DMS53 treated with DMSO at 0.1 percent for 48 hours (cell line): ENCODE data around the gene GTF2E1.
"Not testable (repeated sequence)": the region's sequence is repeated elsewhere in the genome, so short reads cannot be mapped to it uniquely, and the experiment has no call there.

ENCODE experiments used
- DNase-seq: peaks from one replicate; lab custom pipeline; 2025; ENCODE audit not compliant: unreplicated experiment; lab: John Stamatoyannopoulos, UW

Gene GTF2E1

GRCh38 chr3:120753810-120754209, 11.3 kb downstream of the GTF2E1 start:
- DNase-seq: no peak

GRCh38 chr3:120756061-120756460, 13.5 kb downstream of the GTF2E1 start:
- no peak for DNase-seq

GRCh38 chr3:120758551-120758950, 16.0 kb downstream of the GTF2E1 start:
- not testable (repeated sequence) for DNase-seq

GRCh38 chr3:120762615-120763014, 20.1 kb downstream of the GTF2E1 start:
- no peak for DNase-seq

GRCh38 chr3:120763601-120764000, 21.1 kb downstream of the GTF2E1 start:
- no peak for DNase-seq

- no peak for DNase-seq
These were observed 21.7 kb downstream of the GTF2E1 start for GRCh38 chr3:120764206-120764605.

GRCh38 chr3:120765830-120766493, 23.4 kb downstream of the GTF2E1 start:
- DNase-seq: no peak

- no peak for DNase-seq
These were observed 24.0 kb downstream of the GTF2E1 start for GRCh38 chr3:120766576-120766975.

- DNase-seq: no peak
These were observed 24.6 kb downstream of the GTF2E1 start for GRCh38 chr3:120767106-120767505.

- no peak for DNase-seq
These were observed 26.9 kb downstream of the GTF2E1 start for GRCh38 chr3:120769436-120769835.

- DNase-seq: no peak
These were observed 28.3 kb downstream of the GTF2E1 start for GRCh38 chr3:120770891-120771290.

- DNase-seq: no peak
These were observed 29.5 kb downstream of the GTF2E1 start for GRCh38 chr3:120772081-120772480.

GRCh38 chr3:120773932-120774331, 31.4 kb downstream of the GTF2E1 start:
- DNase-seq: no peak

- DNase-seq: no peak
These were observed 32.9 kb downstream of the GTF2E1 start for GRCh38 chr3:120775411-120775810.

- DNase-seq: no peak
These were observed 36.2 kb downstream of the GTF2E1 start for GRCh38 chr3:120778776-120779175.

- DNase-seq: no peak
These were observed 38.4 kb downstream of the GTF2E1 start for GRCh38 chr3:120780977-120781376.

- DNase-seq: not testable (repeated sequence)
These were observed 43.3 kb downstream of the GTF2E1 start for GRCh38 chr3:120785832-120786231.

- no peak for DNase-seq
These were observed 48.5 kb downstream of the GTF2E1 start for GRCh38 chr3:120791010-120791409.

GRCh38 chr3:120791913-120792312, 49.4 kb downstream of the GTF2E1 start:
- no peak for DNase-seq

- no peak for DNase-seq
These were observed 51.1 kb downstream of the GTF2E1 start for GRCh38 chr3:120793601-120794000.

GRCh38 chr3:120795017-120795648, 52.6 kb downstream of the GTF2E1 start:
- DNase-seq: no peak

- peak; percentile 63 for DNase-seq
These were observed 53.4 kb downstream of the GTF2E1 start for GRCh38 chr3:120795959-120796358.

GRCh38 chr3:120796976-120797375, 54.4 kb downstream of the GTF2E1 start:
- no peak for DNase-seq
